NCI-H2227 (cell line): ENCODE data around the gene ZIC2.

Experiments
- DNase-seq: peaks from one replicate; lab custom pipeline; 2025; ENCODE audit not compliant: unreplicated experiment; lab: John Stamatoyannopoulos, UW

The ZIC2 gene

DNA sequence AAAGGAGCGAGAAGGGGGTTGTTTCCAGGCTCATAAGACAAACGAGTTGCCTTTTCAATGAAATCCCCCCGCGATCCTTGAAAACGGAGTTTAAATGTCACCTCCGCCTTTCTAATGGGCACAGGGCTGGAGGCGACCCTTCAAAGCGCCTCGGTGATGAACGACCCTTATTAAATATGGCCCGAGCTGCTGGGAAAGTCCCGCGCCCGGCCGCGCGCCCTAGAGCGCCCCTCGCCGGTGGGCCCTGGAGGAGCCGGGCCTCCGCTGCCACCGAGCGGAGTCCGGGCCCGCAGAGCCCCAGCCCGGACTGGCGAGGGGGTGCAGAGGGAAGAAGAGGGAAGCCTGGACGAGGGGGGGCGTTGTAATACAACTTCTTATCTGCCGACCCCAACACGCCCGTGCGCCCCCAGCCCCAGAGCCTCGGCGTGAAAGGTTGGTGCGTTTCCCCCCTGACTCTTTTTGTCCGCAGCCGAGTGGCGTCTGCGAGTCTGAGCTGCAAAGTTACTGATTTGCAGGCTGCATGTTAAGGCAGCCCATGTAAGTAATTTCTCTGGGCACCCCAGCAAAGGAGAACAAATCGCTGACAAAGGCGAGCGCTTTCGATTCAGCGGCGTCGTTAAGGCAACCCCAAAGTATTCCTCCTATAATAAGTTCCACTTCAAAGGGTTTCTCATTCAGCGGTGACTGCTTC, 21.9 kb upstream of the ZIC2 start:
- DNase-seq, result peak; percentile 49

- peak; percentile 50 for DNase-seq
Observed at GRCh38 chr13:99960663-99961311, 20.8 kb upstream of the ZIC2 start.

GRCh38 chr13:99961636-99962035, 19.9 kb upstream of the ZIC2 start:
- no peak for DNase-seq

GRCh38 chr13:99962242-99962641, 19.3 kb upstream of the ZIC2 start:
- DNase-seq, result no peak

DNA sequence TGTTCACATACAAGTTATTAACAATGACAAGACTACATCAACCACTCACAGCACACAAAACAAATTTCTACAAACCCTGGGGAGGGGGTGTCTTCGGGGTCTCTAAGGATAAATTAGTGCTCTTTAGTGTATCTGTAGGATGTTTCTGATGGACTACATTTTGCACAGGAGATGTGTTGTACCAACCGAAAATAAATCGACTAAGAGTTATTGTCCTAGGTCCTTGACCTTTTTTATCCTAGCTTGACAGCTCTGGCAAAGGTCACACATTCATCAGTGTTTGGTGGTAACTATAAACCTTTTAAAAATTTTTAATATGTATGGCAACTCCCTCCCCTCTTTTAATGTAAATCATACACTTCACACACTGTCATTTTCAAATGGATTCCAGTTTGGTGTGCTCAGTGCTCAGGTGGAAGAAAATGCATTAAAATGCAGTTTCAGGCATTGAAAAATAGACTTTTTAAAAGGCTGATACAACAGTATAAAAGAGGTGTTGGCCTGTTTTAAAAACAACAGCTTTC, 17.7 kb upstream of the ZIC2 start:
- no peak for DNase-seq

- DNase-seq, result no peak
Observed at GRCh38 chr13:99965329-99966000, 16.1 kb upstream of the ZIC2 start.

- DNase-seq, result no peak
Observed at GRCh38 chr13:99966064-99966805, 15.3 kb upstream of the ZIC2 start.

GRCh38 chr13:99967498-99967868, 14.1 kb upstream of the ZIC2 start:
- DNase-seq, result no peak

DNA sequence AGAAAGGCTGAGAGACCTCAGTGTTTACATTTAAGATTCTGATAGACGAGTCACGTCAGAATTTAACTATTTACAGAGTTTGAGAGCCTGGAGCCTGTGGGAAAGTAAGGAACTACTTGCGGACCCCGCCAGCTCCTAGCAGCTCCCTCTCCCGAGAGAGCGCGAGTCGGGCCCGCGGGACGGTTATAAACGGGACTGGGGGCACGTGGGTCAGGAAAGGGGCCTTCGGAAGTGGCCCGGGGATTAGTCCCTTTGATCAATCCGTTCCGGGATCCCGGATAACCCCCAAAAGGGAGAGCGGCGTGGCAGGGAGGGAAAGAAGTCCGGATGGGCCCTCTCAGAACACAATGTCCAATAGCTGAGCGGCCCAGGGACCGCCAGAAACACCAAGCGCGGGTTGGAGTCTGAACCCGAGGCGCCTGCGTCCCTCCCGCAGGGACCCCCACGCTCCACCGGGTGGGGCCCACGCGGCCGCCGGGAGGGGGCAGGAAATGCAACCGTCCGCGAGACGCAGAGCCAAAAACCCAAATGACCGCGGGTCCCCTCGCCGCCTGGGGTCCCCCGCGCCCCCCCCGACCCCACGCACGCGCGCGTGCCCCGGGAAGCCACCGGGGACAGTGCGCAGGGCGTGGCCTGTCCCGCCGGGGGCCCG, 13.6 kb upstream of the ZIC2 start:
- DNase-seq, result no peak

DNA sequence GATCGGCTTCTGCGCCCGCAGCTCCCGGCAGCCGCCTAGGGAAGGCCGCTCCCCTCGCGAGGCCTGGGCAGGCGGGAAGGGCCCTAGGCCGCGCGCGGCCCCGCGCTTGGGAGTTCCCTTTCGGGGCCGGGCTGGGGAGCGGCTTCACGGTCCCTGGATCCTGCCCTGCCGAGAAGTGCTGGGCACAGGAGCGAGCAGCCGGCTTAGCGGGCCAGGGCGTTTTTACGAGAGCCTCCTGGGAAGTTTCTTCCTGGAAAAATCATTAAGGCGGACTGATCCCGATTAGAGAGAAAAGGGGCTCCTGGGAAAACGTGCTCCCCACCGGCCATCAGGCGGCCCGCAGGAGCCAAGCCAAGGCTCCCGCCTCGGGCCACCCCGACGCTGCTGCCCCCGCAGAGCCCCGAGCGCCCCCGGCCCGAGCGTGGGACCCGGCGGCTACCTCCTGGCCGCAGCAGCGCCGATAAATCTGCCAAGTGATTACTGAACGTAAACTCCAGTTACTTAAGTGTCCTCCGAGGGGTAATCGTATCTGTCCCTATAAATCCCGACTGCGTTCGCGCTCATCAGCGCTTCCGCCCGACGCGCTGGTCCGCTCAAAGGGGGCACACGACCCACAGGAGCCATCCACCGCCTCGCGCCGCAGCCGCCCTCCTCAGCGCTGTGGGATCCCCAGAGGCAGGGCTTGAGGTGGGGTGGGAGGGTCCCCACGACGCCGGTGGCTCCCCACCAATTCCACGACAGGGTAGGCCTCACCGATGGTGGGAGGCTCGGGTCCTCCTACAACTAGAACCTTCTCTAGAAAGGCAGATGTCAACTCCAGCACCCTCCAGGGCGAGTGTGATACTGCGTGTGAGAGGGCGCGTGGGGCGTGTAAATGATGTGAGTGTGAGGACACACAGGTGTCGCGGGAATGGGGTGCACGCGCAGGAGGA, 12.8 kb upstream of the ZIC2 start:
- no peak for DNase-seq

DNA sequence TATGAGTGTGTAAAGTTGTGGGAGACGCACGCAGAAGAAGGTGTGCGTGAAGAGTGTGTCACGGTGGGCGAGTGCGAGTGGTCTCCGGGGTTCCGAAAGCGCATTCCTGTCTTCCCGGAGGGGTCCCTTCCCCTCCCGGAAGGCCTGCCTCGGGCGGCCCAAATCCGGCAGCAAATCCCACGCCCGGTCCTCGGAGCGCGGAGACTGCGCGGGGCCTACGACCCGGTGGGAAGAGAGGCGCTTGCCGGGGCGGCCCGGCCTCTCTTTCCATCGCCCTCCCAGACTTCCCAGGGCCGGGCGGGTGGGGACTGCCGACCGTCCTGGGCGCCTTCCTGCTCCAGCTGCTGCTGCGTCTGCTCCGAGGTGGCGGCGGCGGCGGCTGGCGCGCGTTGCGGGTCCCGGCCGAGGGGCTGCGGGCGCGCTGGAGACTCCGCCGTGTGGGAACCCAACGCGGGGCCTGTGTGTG, 12.1 kb upstream of the ZIC2 start:
- DNase-seq, result no peak

DNA sequence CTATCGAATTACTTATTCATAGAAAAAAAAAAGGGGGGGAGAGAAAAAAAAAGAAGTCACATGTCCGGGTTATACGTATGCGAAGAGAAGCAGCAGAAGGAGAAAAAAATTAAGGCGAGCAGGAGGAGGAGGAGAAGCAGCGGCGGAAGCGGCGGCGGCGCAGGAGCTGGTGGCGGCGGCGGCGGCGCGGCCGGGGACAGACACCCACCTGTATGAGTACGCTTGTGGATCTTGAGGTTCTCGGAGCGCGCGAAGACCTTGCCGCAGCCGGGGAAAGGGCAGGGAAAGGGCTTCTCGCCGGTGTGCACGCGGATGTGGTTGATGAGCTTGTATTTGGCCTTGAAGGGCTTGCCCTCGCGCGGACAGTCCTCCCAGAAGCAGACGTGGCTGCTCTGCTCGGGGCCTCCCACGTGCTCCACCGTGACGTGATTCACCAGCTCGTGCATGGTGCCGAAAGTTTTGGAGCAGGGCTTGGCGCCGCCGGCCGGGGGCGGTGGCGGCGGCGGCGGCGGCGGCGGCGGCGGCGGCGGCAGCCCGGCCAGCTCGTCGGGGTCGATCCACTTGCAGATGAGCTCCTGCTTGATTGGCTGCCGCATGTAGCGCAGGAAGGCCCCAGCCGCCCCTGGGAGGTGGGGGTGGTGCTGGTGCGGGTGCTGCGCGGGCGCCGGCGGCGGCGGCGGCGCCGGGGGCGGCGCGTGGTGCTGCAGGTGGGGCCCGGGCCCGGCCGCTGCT, 11.5 kb upstream of the ZIC2 start:
- DNase-seq, result peak; percentile 70

DNA sequence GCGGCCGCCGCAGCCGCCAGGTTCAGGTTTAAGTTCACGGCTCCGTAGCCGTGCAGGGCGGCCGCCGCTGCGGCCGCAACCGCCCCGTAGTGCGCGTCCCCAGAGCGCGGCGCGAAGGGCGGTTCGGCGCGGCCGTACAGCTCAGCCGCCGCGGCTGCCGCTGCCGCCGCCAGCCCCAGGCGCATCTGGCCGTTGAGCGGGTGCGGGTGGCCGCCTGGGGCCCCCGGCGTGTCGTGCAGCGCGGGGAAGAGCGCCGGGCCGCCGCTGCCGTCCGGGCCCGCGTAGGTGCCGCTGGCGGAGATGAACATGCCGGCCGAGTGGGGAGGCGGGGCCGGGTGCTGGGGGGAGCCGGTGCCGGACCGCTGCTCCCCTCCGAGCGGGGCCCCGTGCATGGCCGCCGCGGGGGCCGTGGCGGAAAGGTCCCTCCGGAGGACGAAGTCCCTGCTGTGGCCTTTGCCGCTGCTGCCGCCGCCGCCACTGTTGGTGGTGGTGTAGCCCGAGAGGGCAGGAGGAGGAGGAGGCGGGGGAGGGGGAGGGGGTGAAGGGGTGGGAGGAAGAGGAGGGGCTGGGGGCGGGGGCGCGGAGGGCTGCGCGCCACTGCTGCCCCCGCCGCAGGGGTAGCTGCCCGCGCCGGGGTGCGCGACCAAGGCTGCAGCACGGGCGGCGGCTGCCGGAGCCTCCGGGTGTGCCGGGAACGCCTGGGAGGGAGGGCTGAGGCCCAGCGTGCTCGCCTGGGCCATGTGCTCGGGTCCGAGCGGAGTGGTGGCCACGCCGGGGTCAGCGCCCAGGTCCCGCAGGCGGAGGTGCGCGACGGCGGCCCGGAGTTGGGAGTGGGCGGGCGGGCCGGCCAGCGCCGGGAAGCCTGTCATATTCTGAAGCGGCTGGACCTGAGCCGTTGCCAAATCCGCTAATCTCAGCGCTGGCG, 10.7 kb upstream of the ZIC2 start:
- peak; percentile 63 for DNase-seq

GRCh38 chr13:99971576-99972189, 9.9 kb upstream of the ZIC2 start, which contains the start of gene ZIC5:
Gene ZIC5, minus strand, starts transcription at chr13:99971767. Its CDS starts 164 bp downstream, at chr13:99971603.
- peak; percentile 86 for DNase-seq

DNA sequence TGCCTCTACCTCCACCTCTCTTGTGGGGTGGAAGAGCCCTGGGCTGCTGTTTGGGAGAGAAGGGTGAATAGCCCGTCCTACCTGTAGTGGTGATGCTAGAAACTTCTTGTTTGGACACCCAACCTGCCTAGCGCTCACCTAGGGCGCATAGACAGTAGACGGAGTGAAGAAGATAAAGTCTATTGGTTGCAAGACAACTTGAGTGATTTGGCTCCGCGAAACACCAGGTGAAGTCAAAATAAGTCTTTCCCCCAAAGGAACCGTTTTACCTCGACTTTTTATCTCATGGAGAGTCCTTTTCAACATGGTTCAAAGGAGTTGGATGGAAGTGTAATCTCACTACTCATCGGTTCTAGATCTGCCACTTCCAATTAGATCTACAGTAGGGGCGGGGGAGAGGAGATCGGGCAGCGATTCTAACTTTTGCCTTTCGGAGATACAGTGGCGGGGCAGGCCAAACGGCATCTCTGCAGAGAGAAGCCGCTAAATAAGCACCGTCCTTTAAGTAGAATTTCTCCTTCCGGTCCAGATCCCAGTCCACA, 9.3 kb upstream of the ZIC2 start:
- no peak for DNase-seq

DNA sequence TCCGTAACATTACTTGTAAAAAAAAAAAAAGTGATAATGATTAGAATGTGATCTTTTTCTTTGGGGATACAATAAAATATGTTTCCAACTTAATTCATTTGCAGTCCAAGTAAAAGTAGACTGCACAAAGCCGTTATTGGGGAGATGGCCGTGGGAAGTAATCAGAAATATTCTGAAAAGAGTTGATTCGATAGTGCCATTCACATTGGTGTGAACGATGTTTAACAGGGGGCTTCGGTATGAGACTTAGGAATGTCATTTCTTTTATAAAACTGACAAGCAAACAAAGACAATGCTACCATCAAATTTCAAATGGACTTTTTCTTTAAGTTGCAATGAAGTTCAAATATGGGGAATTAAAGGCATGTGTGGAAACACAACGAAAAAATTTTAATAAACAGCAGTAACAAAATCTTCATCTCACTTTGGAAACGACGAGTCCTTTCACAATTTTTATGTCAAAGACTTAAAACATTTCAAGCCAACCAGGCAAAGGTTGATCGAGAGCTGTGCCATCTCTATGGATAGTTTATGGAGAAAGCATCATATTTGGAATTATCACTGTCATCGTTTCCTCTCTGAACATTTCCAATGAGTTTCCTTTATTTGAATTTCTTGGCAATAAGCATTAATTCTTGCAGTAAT, 8.3 kb upstream of the ZIC2 start:
- DNase-seq, result no peak

GRCh38 chr13:99973808-99974185, 7.8 kb upstream of the ZIC2 start:
- no peak for DNase-seq
